ENCODE results near the gene PRKN. TPM values are rescaled to one million over a fixed set of nuclear protein-coding genes. Genes with fewer than 3 reads are reported as not detected.

The PRKN gene
- total RNA-seq, 1 experiment from 2014 or later, result 0.46 TPM

DNA sequence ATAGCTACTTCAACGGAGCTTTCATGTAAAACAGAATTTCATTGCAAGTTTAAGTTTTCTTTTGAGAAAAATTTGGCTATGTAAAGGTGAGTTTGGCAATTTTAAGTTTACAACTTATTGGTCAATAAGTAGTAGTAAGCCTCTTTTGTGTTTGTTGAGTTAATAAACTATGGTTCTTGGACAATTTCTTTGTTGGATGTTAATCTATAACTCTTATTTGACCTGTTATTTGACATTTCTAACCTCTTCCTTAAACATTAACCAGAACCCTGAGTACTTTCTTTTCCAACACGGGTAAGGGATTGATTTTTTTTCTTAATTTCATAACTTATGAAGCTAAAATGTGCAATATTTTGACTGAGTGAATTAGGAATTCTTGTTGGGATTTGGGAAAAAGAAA is 354.4 kb downstream of the PRKN start:
- Histone ChIP-seq H3K27me3 (ENCODE audit: control insufficient read depth, insufficient read depth, low read length) (no peaks in the 10 kb centered on the region), H3K9me3 (ENCODE audit: control insufficient read depth, insufficient read depth, low read depth, low read length) (no peaks in the 10 kb centered on the region), H3K4me1 (ENCODE audit: control insufficient read depth, insufficient read depth, low read length) (no peaks in the 10 kb centered on the region), H3K27ac (ENCODE audit: low read length) (no peak overlapping the region), H3K4me3 (ENCODE audit: low read depth in 2 of 2, low read length in 2 of 2) (no peak overlapping the region), H3K36me3 (ENCODE audit: control insufficient read depth, insufficient read depth, low read length) (no peaks in the 10 kb centered on the region)
- POLR2A ChIA-PET, result no interaction called here
- CTCF ChIA-PET, result no interaction called here
- BruUV-seq (replicated peaks), result no TSS peak
- intact Hi-C loops (cut with micrococcal nuclease; ENCODE audit: unreplicated experiment), result no loop called here
- in situ Hi-C loops (cut with HindIII; ENCODE audit: low pct_unique_long_range_greater_than_20kb, low sequenced_read_pairs), result no loop called here
- TF ChIP-seq SIN3A (IDR thresholded peaks at IDR 0.05; ENCODE audit: borderline replicate concordance, insufficient read depth, low read depth, low read length), result no peak
- TF ChIP-seq, protein P1, sequence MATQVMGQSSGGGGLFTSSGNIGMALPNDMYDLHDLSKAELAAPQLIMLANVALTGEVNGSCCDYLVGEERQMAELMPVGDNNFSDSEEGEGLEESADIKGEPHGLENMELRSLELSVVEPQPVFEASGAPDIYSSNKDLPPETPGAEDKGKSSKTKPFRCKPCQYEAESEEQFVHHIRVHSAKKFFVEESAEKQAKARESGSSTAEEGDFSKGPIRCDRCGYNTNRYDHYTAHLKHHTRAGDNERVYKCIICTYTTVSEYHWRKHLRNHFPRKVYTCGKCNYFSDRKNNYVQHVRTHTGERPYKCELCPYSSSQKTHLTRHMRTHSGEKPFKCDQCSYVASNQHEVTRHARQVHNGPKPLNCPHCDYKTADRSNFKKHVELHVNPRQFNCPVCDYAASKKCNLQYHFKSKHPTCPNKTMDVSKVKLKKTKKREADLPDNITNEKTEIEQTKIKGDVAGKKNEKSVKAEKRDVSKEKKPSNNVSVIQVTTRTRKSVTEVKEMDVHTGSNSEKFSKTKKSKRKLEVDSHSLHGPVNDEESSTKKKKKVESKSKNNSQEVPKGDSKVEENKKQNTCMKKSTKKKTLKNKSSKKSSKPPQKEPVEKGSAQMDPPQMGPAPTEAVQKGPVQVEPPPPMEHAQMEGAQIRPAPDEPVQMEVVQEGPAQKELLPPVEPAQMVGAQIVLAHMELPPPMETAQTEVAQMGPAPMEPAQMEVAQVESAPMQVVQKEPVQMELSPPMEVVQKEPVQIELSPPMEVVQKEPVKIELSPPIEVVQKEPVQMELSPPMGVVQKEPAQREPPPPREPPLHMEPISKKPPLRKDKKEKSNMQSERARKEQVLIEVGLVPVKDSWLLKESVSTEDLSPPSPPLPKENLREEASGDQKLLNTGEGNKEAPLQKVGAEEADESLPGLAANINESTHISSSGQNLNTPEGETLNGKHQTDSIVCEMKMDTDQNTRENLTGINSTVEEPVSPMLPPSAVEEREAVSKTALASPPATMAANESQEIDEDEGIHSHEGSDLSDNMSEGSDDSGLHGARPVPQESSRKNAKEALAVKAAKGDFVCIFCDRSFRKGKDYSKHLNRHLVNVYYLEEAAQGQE (IDR thresholded peaks at IDR 0.05; ENCODE audit: insufficient read depth in 1 of 2, low read depth in 2 of 2, low read length in 1 of 2), result no peak
- TF ChIP-seq TCF7L2 (IDR thresholded peaks at IDR 0.05; ENCODE audit: low read depth, low read length), result no peak
- TF ChIP-seq, protein P2, sequence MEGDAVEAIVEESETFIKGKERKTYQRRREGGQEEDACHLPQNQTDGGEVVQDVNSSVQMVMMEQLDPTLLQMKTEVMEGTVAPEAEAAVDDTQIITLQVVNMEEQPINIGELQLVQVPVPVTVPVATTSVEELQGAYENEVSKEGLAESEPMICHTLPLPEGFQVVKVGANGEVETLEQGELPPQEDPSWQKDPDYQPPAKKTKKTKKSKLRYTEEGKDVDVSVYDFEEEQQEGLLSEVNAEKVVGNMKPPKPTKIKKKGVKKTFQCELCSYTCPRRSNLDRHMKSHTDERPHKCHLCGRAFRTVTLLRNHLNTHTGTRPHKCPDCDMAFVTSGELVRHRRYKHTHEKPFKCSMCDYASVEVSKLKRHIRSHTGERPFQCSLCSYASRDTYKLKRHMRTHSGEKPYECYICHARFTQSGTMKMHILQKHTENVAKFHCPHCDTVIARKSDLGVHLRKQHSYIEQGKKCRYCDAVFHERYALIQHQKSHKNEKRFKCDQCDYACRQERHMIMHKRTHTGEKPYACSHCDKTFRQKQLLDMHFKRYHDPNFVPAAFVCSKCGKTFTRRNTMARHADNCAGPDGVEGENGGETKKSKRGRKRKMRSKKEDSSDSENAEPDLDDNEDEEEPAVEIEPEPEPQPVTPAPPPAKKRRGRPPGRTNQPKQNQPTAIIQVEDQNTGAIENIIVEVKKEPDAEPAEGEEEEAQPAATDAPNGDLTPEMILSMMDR (IDR thresholded peaks at IDR 0.05), result no peak
- no peak for TF ChIP-seq POLR2AphosphoS5 (IDR thresholded peaks at IDR 0.05; ENCODE audit: low read depth, low read length)
- ATAC-seq, result no peak
- DNase-seq (ENCODE audit: low read depth, low spot score), result no peak

DNA sequence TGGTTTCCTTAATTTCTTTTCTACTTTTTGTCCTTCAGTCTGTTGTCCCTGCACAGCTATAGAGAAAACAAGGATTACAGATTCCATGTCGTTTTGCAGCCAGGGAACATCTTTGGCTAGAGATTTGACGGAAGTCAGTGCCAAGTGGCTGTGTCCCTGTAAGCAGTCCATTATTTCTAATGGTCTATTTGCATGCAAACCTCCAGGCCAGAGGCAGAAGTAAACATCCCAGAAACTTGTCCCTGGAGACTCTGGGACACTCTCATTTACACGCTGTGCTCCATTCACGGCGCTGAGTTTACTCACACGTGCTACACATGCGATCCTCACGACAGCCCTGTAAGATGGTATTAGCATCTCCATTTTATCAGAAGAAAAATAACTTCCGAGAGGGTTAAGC is 355.5 kb downstream of the PRKN start:
- in situ Hi-C loops (cut with HindIII; ENCODE audit: low pct_unique_long_range_greater_than_20kb, low sequenced_read_pairs) (no loop called here), intact Hi-C loops (cut with micrococcal nuclease; ENCODE audit: unreplicated experiment) (no loop called here)
- Histone ChIP-seq H3K4me1 (ENCODE audit: control insufficient read depth, insufficient read depth, low read length) (no peaks in the 10 kb centered on the region), H3K27me3 (ENCODE audit: control insufficient read depth, insufficient read depth, low read length) (no peaks in the 10 kb centered on the region), H3K27ac (ENCODE audit: low read length) (no peak overlapping the region), H3K9me3 (ENCODE audit: control insufficient read depth, insufficient read depth, low read depth, low read length) (no peaks in the 10 kb centered on the region), H3K36me3 (ENCODE audit: control insufficient read depth, insufficient read depth, low read length) (no peaks in the 10 kb centered on the region), H3K4me3 (ENCODE audit: low read depth in 2 of 2, low read length in 2 of 2) (no peak overlapping the region)
- ATAC-seq (no peak), DNase-seq (ENCODE audit: low read depth, low spot score) (no peak)
- no TSS peak for BruUV-seq (replicated peaks)
- TF ChIP-seq SIN3A (IDR thresholded peaks at IDR 0.05; ENCODE audit: borderline replicate concordance, insufficient read depth, low read depth, low read length) (no peak), POLR2AphosphoS5 (IDR thresholded peaks at IDR 0.05; ENCODE audit: low read depth, low read length) (no peak), TCF7L2 (IDR thresholded peaks at IDR 0.05; ENCODE audit: low read depth, low read length) (no peak)
- TF ChIP-seq, protein P2 (IDR thresholded peaks at IDR 0.05), result no peak
- POLR2A ChIA-PET, result no interaction called here
- CTCF ChIA-PET, result no interaction called here
